Subcutaneous adipose tissue (tissue), 4 donors: ENCODE results near the gene LMAN2. TPM values are rescaled to one million over a fixed set of nuclear protein-coding genes. Genes with fewer than 3 reads are reported as not detected.

ENCODE experiments used
- total RNA-seq, 4 donors: library from RNA; depleted of rRNA; stranded (reverse); fragments of >200 nt; gene quantifications; one replicate each; pipeline ENCODE4 v1.1.0, GENCODE V29; 2016
- TF ChIP-seq, protein P1 (sequence below): fragments of 450-650 bp; IDR thresholded peaks from one replicate; pipeline ENCODE4 v1.5.1; 2016; ENCODE audit warnings: low read depth, mild to moderate bottlenecking, control low read depth, antibody characterized with exemption, moderate library complexity

LMAN2 gene
- total RNA-seq, 4 donors from 2014 or later = 93.6 to 158 (median 129) TPM

DNA sequence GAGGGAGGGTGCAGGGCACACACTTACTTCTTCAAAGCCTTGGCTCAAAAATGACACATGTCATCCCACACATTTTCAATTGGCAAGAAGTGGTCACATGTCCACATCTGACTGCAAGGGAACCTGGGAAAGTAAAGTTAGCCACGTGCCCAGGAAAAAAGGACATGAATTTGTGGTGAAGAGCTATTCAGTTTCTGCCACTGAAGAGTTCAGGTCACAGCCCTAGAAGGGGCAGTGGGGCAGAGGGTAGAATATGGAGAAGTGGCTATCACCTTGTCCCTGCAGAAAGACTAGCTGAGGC lies 4.3 kb upstream of the LMAN2 start:
- TF ChIP-seq, protein P1, sequence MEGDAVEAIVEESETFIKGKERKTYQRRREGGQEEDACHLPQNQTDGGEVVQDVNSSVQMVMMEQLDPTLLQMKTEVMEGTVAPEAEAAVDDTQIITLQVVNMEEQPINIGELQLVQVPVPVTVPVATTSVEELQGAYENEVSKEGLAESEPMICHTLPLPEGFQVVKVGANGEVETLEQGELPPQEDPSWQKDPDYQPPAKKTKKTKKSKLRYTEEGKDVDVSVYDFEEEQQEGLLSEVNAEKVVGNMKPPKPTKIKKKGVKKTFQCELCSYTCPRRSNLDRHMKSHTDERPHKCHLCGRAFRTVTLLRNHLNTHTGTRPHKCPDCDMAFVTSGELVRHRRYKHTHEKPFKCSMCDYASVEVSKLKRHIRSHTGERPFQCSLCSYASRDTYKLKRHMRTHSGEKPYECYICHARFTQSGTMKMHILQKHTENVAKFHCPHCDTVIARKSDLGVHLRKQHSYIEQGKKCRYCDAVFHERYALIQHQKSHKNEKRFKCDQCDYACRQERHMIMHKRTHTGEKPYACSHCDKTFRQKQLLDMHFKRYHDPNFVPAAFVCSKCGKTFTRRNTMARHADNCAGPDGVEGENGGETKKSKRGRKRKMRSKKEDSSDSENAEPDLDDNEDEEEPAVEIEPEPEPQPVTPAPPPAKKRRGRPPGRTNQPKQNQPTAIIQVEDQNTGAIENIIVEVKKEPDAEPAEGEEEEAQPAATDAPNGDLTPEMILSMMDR = no peak

DNA sequence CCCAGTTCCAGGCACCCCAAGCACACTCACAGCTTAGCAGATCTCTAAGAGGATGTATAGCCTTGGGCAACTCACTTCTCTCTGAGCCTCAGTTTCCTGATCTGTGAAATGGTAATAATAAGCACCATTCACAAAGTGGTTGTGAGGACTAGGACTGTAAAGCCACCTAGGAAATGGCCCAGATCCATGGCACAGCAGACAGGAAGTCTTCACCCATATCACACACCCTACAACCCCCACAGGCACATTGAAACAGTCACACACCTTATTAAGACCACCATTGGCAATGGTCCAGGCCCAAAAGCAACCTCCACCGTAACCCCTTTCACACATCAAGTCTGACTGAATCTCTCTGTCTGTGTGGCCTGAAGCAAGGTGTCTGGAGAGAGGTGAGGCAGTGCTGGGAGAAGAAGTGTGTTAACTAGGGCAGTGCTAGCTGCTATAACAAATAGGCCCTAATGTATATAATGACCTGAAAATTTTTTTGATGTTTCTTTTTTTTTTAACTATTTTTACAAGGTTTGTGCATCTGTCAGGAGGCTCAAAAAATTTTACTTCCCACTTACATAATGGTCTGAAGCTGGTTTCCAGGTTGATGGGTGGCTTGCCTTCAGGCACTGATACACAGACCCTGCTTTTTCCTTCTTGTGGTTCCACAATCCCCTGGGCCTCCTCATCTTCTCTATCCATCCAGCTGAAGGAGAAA lies 3.8 kb upstream of the LMAN2 start:
- TF ChIP-seq, protein P1 = no peak

DNA sequence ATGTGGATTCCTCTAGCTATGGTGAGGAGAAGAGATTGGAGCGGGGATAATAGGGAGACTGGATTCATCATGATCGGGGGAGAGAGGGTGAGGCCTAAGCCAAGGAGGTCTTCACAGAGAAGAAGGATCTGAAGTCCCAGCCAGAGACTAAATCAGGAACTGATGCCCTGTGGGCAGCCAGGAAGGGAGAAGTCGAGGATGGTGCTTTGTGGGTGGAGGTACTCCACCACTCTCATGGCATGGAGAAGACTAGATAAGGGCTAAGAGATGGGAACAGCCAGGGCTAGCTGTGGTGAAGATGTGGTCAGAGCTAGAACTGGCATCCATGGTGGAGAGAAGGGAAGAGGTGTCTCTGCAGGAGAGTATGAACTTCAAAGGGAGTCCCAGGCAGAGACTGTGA lies 3.2 kb upstream of the LMAN2 start:
- TF ChIP-seq, protein P1 = no peak

DNA sequence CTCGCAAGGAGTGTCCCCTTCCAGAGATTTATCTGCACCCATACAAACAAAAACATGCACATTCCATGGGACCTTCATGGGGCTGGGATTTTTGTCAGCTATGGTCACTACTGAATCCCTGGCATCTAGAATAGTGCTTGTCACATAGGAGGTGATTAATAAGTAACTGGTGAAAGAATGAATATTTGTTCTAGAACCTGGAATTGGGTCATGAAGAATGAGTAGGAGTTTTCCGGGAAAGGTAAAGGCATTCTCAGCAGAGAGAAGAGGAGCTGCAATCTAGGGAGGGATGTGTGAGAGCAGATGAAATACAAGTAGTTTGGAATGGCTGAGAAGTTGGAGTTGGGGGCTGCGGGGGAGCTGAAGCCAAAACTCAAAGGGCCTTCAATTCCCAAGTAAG lies 2.8 kb upstream of the LMAN2 start:
- TF ChIP-seq, protein P1 = no peak

DNA sequence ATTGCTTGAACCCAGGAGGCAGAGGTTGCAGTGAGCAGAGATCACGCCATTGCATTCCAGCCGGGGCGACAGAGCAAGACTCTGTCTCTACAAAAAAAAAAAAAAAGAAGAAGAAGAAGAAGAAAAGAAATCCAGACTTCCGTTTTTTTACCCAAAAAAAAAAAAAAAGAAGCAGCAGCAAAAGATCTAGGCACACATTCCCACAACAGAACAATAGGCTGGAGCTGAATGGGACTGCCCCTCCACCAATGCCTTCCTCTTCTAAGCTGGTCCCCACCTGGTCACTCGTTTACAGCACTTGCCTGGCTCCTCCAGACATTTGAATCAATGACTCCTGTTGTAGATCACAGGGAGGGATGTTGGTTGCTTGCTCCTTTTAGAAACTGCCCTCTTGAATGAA lies 1.6 kb upstream of the LMAN2 start:
- TF ChIP-seq, protein P1 = no peak

- TF ChIP-seq, protein P1 = no peak
Measured at GRCh38 chr5:177350776-177351391, 584 bp downstream of the LMAN2 start.

DNA sequence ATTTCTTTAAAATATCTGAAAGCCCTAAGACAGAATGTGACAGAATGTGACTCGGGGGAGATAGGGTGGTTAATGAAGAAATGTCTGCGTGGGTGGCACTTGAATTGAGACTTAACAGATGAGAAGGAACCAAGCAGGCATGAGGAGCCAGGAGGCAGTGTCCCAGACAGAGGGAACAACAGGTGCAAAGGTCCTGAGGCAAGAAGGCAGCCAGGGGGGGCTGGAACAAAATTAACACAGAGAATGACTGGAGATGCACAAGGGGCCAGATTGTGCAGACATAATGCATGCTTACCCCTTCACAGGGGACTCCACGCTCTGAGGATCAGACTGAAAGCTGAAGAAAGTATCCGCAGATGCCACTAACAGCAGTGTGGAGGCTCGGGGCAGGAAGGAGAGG lies 1.7 kb downstream of the LMAN2 start:
- TF ChIP-seq, protein P1 = no peak
